GM18517 (cell line): Measurements from ENCODE around the gene INPP5K.
A peak's percentile ranks its signal among the peaks of the same experiment; 100 is the strongest.
"Not testable (repeated sequence)": the region's sequence is repeated elsewhere in the genome, so short reads cannot be mapped to it uniquely, and the experiment has no call there.

Source experiments
- ATAC-seq: cut with Tn5 transposase; IDR thresholded peaks from one replicate; pipeline ENCODE4 v1.9.1; 2021; ENCODE audit warnings: mild to moderate bottlenecking, moderate library complexity; ENCODE audit not compliant: unreplicated experiment

The INPP5K gene

DNA sequence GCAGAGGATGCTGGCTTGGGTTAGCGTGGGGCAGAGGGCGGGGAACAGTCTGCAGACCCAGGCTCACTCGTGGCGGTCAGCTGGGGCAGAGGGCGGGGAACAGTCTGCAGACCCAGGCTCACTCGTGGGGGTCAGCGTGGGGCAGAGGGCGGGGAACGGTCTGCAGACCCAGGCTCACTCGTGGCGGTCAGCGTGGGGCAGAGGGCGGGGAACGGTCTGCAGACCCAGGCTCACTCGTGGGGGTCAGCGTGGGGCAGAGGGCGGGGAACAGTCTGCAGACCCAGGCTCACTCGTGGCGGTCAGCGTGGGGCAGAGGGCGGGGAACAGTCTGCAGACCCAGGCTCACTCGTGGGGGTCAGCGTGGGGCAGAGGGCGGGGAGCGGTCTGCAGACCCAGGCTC is 7.7 kb downstream of the INPP5K start:
- ATAC-seq, result not testable (repeated sequence)

DNA sequence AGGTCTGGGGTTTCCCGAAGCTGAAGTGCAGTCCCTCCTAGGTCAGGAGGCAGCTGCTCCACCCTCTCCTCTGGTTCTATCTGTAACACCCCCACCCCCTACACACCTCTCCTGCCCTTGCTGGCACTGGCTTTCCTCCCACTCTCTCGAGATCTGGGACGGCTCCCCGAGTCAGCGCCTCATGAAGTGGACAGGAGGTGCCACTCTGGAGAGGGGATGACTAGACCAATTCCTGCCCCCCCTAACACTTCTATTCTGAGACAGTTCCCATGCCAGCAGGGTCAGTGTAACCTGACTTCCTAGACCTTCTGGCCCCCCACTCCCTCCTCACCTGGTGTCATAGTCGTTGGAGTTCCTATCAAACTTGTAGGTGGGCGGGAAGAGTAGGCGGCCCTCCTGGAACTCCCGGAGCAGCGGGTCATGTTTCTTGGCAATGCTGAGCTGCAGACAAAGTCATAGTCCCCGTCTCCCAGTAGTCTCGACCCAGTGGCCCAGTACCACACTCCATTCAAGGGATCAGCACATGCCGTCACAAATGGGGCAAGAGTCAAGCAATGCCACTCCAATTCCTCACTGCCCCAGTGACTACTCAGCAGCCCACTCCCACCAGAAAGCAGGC is 9.7 kb downstream of the INPP5K start:
- ATAC-seq, result no peak

- no peak for ATAC-seq
These were observed 10.8 kb downstream of the INPP5K start for GRCh38 chr17:1505586-1505985.

GRCh38 chr17:1504866-1505265 is 11.5 kb downstream of the INPP5K start:
- ATAC-seq, result no peak

DNA sequence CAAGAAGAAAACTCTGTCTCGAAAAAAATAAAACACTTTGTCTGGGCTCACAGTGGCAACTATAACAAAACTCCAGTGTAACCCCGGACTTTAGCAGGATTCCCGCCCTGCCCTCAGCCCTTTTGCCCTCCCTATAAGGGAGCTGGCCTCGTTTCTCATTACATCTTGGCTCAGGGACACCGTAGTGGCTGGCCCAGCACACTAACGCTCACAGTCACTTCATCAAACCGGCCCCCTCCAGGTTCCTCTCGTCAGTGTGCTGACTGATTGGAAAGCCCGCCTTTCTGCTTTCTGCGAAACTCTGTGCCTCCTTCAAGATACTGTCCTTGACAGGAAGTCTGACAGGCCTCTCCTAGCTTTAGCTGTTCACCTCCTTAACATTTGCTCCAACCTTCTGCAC is 12.7 kb downstream of the INPP5K start:
- no peak for ATAC-seq

DNA sequence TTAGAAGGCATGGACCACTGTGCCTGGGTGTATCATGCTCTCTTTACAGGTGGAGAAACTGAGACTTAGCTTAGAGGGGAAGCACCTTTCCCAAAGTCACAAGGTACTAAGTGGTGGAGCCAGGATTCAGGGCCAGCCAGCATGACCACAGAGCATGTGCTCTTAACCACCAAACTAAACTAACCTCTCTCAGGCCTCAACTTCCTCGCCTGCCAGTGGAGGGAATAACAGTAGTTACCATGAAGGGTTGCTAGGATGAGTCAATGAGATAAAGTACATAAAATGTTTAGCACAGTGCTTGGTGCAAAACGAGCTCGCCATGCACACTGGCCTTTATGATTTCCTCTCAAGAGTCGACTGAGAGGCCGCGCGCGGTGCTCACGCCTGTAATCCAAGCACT is 17.5 kb downstream of the INPP5K start:
- no peak for ATAC-seq

DNA sequence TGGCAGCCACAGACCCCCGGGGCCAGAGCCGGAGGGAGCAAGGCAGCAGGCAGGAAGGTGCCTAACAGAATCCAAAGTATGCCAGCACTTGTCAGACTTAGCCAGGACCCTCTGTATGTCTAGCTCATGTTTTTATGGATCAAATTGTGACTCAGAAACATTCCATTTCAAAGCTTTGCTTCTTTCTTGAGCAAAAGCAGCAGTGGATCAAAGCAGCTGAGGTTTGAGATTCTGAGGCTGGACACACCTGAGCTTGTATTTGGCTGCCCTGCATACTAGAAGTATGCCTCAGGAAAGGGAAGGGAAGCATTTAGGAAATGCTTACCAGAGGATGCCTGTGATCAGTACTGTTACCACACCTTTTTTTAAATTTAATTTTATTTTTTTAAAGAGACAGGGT is 18.2 kb downstream of the INPP5K start:
- no peak for ATAC-seq

- ATAC-seq, result no peak
These were observed 18.6 kb downstream of the INPP5K start for GRCh38 chr17:1497831-1498230.

DNA sequence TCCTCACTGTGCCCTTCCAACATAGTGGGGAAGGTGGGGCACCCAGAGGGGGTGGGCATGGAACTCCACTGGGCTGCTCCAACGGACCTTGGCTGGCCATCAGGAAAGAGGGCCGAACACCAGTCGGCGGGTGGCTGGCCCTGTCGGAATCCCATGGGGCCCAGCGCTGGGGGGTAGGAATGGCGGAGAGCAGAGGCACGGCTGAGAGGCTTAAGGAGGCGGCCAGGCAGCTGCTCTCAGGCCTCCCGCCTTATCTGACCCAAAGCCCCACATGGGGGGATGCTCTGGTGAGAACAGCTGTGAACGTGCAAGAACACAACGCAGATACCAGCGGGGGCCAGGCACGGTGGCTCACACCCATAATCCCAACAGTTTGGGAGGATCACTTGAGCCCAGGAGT is 19.5 kb downstream of the INPP5K start:
- ATAC-seq, result no peak

- no peak for ATAC-seq
These were observed 21.0 kb downstream of the INPP5K start for GRCh38 chr17:1495265-1495989.

DNA sequence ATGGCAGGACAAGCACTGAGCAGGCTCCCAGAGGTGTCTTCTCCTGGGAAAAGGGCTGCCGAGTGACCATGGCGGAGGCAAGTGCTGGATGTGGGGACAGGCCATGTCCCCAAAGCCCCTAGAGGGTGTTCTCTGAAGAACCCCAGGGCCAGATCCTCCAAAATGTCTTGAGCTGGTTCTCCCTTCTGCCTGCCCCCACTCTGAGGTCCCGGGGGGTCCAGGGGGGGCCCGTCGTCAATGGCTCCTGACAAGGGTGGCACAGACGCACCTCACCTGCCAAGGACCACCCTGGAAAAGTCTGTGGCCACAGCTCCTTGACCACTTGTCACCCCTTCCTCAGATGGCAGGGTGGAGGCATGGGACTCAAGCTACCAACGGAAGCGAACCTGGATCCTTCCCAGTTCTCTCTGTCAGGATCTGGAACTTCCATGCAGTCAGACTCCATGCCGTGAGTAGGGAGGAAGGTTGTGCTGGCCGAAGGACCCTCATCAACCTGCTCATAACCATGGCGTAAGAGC is 21.6 kb downstream of the INPP5K start:
- no peak for ATAC-seq

DNA sequence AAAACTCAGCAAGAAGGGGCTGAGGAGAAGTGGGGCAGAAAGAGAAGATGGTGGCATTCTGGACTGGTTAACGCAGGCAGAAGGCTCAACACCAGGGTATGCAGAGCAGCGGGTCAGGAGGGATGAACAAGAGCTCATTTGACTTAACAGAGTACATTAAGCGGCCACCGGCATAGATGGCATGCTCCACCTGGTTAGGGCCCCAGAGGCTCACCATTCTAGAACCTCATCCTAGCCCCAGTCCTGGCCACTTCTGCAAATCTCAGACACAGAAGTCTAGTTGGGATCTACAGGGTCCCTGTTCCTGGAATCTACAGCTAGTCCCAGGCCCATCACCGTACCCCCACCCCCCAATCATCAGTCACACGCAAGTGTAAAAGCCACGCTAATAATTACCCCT is 22.2 kb downstream of the INPP5K start:
- no peak for ATAC-seq

DNA sequence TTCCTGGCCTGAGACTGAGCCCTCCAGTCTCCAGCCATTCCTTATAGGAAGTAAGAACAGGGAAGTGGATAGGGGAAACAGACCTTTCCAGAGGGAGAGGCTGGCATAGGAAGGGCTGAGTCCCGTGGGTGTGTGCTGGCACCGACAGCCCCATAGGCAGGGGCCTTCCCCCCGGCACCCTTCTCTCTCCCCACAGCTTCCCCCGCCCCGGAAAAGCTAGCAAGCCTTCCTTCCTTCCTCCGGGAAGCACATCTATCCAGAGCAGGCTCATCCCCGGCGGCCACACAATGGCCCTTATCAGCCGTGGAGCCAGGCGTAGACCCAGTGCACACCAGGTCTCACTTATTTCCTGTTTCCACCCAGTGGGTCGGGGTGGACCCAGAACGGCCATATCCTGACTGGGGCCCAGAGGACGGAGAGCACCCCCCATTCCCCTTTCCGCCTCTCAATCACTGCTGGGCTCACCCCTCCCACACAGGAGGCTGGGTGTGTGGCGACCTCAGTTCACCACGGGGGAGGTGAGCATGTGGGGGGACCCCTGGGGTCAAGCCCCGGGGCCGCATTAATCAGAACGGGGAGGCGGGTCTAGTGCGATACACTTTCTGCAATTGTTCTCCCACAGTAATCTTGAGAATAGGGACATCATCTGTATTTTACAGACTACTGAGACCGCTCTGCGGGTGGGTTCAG is 23.0 kb downstream of the INPP5K start:
- no peak for ATAC-seq

- ATAC-seq, result no peak
These were observed 23.9 kb downstream of the INPP5K start, which contains the start of gene MYO1C for GRCh38 chr17:1492249-1493206. Gene MYO1C (minus strand): TSS chr17:1492686. CDS start chr17:1492487, 199 bp downstream.

- no peak for ATAC-seq
These were observed 24.8 kb downstream of the INPP5K start for GRCh38 chr17:1491443-1492248.

- peak; percentile 45 for ATAC-seq
These were observed 25.6 kb downstream of the INPP5K start for GRCh38 chr17:1490643-1491442.

GRCh38 chr17:1488826-1489270 is 27.6 kb downstream of the INPP5K start:
- no peak for ATAC-seq

DNA sequence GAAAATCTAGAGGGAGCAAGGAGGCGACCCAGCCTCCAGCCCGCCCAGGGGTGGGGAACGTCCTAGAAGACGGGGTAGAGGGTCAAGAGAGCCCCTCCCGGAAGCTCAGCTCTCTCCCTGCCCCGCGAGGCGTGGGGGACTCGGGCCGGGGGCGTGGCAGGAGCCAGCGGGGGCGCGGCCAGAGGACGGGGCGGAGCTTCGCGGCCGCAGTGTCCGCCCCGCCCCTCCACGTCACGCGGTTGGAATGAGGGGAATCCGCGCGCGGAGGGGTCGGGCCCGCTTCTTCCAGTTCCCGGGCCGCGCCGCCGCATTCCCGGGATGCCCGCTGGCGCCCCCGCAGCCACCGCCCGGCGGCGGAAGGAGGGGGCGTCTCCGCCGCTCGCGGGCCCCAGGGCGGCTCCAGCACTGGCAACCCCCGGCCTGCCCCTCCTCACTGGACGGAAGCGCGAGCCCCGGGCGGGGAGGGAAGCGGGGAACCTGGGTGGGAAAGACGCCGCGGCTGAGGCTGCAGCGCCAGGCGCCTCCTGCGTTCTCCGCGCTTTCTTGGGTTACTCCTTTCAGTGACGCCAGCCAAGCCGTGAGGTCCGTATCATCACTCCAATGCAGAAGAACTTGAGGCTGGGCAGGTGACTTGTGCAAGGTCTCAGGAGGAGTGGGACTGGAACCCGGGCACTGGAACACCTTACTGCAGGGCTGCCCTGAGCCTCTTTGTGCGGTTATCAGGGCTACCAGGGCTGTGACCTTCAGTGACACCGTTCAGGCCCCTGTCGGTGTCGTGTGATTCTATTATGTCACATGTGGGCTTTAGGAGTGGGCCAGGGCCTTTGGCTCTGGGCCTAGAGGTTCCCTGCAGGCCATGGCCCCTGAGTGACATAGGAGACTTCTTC is 28.2 kb downstream of the INPP5K start:
- ATAC-seq, result no peak
